Osteoblast (primary cell): ENCODE measurements around the gene TBX21. TPM values are rescaled to one million over a fixed set of nuclear protein-coding genes. Genes with fewer than 3 reads are reported as not detected.

Experiments used
- DNase-seq: peaks from one replicate; pipeline ENCODE4 v3.0.0; 2011; ENCODE audit warnings: low spot score, mixed read lengths; ENCODE audit not compliant: insufficient read length; ENCODE audit errors: missing footprints
- H2AFZ ChIP-seq: 2 replicates; pipeline ENCODE4 v1.6.0; 2011; ENCODE audit warnings: mild to moderate bottlenecking, low read length
- H3K27ac ChIP-seq: 2 replicates; pipeline ENCODE4 v1.5.1; 2011; ENCODE audit warnings: mild to moderate bottlenecking, low read depth, low read length, moderate library complexity
- H3K27me3 ChIP-seq: 2 replicates; pipeline ENCODE4 v1.6.0; 2012; ENCODE audit warnings: mild to moderate bottlenecking, control low read depth, inconsistent platforms, low read length, moderate library complexity; ENCODE audit not compliant: insufficient read depth
- H3K36me3 ChIP-seq: 2 replicates; pipeline ENCODE4 v1.5.1; 2011; ENCODE audit warnings: mild to moderate bottlenecking, low read length, control low read depth, moderate library complexity; ENCODE audit not compliant: insufficient read depth
- H3K4me1 ChIP-seq: 2 replicates; pipeline ENCODE4 v1.5.1; 2011; ENCODE audit warnings: mild to moderate bottlenecking, low read length, control low read depth, moderate library complexity; ENCODE audit not compliant: insufficient read depth
- H3K4me2 ChIP-seq: 2 replicates; pipeline ENCODE4 v1.6.0; 2011; ENCODE audit warnings: mild to moderate bottlenecking, low read length; ENCODE audit not compliant: insufficient read depth
- H3K4me3 ChIP-seq: fragments of 200-600 bp; sonication (generic); 3 replicates; pipeline ENCODE4 v1.5.1; 2012; ENCODE audit warnings: mild to moderate bottlenecking, low read length, inconsistent platforms; ENCODE audit not compliant: insufficient read depth
- H3K79me2 ChIP-seq: 2 replicates; pipeline ENCODE4 v1.6.0; 2012; ENCODE audit warnings: mild to moderate bottlenecking, low read length, control low read depth, inconsistent platforms; ENCODE audit not compliant: insufficient read depth
- H3K9me3 ChIP-seq: 2 replicates; pipeline ENCODE4 v1.5.1; 2011; ENCODE audit warnings: low read depth, low read length, control low read depth
- H4K20me1 ChIP-seq: 2 replicates; pipeline ENCODE4 v1.6.0; 2012; ENCODE audit warnings: mild to moderate bottlenecking, low read length, control low read depth; ENCODE audit not compliant: insufficient read depth
- total RNA-seq: library from RNA; depleted of rRNA; stranded (reverse); fragments of >200 nt; gene quantifications from 2 replicates; pipeline ENCODE4 v1.2.3, GENCODE V29; 2012
- TF ChIP-seq, protein P1 (sequence below): IDR thresholded peaks from 2 replicates; pipeline ENCODE4 v1.5.1; 2011; ENCODE audit warnings: mild to moderate bottlenecking, low read depth, low read length, moderate library complexity; ENCODE audit errors: extremely low read depth

The TBX21 gene
- total RNA-seq, 1 donor = not detected

GRCh38 chr17:47717979-47718621, 14.9 kb upstream of the TBX21 start:
- no peaks in the 10 kb centered on the region for H3K36me3 ChIP-seq
- no peak overlapping the region for H3K27ac ChIP-seq
- no peak for DNase-seq
- no peak overlapping the region for H2AFZ ChIP-seq
- no peaks in the 10 kb centered on the region for H3K9me3 ChIP-seq
- H3K4me2 ChIP-seq = no peak overlapping the region
- TF ChIP-seq, protein P1, sequence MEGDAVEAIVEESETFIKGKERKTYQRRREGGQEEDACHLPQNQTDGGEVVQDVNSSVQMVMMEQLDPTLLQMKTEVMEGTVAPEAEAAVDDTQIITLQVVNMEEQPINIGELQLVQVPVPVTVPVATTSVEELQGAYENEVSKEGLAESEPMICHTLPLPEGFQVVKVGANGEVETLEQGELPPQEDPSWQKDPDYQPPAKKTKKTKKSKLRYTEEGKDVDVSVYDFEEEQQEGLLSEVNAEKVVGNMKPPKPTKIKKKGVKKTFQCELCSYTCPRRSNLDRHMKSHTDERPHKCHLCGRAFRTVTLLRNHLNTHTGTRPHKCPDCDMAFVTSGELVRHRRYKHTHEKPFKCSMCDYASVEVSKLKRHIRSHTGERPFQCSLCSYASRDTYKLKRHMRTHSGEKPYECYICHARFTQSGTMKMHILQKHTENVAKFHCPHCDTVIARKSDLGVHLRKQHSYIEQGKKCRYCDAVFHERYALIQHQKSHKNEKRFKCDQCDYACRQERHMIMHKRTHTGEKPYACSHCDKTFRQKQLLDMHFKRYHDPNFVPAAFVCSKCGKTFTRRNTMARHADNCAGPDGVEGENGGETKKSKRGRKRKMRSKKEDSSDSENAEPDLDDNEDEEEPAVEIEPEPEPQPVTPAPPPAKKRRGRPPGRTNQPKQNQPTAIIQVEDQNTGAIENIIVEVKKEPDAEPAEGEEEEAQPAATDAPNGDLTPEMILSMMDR = no peak
- peaks cover 23% of the 10 kb centered on the region for H4K20me1 ChIP-seq
- no peak overlapping the region for H3K4me3 ChIP-seq
- H3K27me3 ChIP-seq = peaks cover 88% of the 10 kb centered on the region
- H3K79me2 ChIP-seq = no peaks in the 10 kb centered on the region
- H3K4me1 ChIP-seq = peaks cover 44% of the 10 kb centered on the region

GRCh38 chr17:47718634-47719405, 14.2 kb upstream of the TBX21 start:
- H3K4me2 ChIP-seq = peak overlapping the region; percentile 76
- H3K36me3 ChIP-seq = no peaks in the 10 kb centered on the region
- H3K27me3 ChIP-seq = peaks cover 88% of the 10 kb centered on the region
- peaks cover 44% of the 10 kb centered on the region for H3K4me1 ChIP-seq
- H2AFZ ChIP-seq = no peak overlapping the region
- no peak for DNase-seq
- H3K27ac ChIP-seq = no peak overlapping the region
- H3K9me3 ChIP-seq = no peaks in the 10 kb centered on the region
- TF ChIP-seq, protein P1 = no peak
- no peaks in the 10 kb centered on the region for H3K79me2 ChIP-seq
- peak overlapping the region; percentile 36 for H3K4me3 ChIP-seq
- H4K20me1 ChIP-seq = peaks cover 17% of the 10 kb centered on the region

- Histone ChIP-seq H3K4me3 (peak overlapping the region; percentile 36), H3K4me2 (peak overlapping the region; percentile 76), H4K20me1 (peaks cover 19% of the 10 kb centered on the region), H3K36me3 (no peaks in the 10 kb centered on the region), H3K9me3 (no peaks in the 10 kb centered on the region), H3K79me2 (no peaks in the 10 kb centered on the region), H3K27ac (no peak overlapping the region), H3K27me3 (peaks cover 88% of the 10 kb centered on the region), H3K4me1 (peaks cover 44% of the 10 kb centered on the region), H2AFZ (no peak overlapping the region)
- peak; percentile 98 for DNase-seq
- TF ChIP-seq, protein P1 = no peak
Observed at GRCh38 chr17:47719411-47720152, 13.5 kb upstream of the TBX21 start.
